Posterior cingulate gyrus (tissue), 11 donors: ENCODE data around the gene COX6A2.
A peak's percentile ranks its signal among the peaks of the same experiment; 100 is the strongest.

Experiments
- DNase-seq, 10 donors: peaks; one replicate each; pipeline versions ENCODE4 v3.0.0 to v3.0.0-alpha.2; 2020 to 2021; ENCODE audit warnings: mixed read lengths in 3 of 10
- intact Hi-C: fragments of 100-400 bp; cut with DNase I; formaldehyde crosslinking; loops from one replicate; pipeline ENCODE4 v1.15.1; 2023

COX6A2 gene

GRCh38 chr16:31385680-31386079, 42.5 kb downstream of the COX6A2 start:
- peak in 1 of 10 donors; percentile 5 for DNase-seq
- intact Hi-C loops = no loop called here

GRCh38 chr16:31382485-31383161, 45.5 kb downstream of the COX6A2 start:
- intact Hi-C loops = no loop called here
- peak in 7 of 10 donors; percentile 39 to 91 (median 56) for DNase-seq

DNA sequence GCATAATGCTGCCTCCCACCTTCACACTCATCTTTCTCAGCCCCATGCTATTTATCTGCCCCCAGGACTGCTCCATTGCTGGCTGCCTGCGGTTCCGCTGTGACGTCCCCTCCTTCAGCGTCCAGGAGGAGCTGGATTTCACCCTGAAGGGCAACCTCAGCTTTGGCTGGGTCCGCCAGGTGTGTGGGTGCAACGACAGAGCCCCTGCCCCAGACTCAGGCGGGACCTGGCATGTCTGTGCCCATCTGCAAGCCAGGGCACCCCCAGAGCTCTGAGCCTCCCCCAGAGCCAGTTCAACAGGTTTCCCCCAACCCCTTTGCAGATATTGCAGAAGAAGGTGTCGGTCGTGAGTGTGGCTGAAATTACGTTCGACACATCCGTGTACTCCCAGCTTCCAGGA, 48.0 kb downstream of the COX6A2 start:
- intact Hi-C loops = no loop called here

More for the DNA sequence above, 48.0 kb downstream of the COX6A2 start:
- DNase-seq = peak in 3 of 10 donors; percentile 35 to 67 (median 57)
